GM18867 (cell line): Measurements from ENCODE around the gene PRMT7.

Experiments
- ATAC-seq: cut with Tn5 transposase; IDR thresholded peaks from one replicate; pipeline ENCODE4 v1.9.1; 2021; ENCODE audit warnings: mild to moderate bottlenecking, moderate library complexity; ENCODE audit not compliant: unreplicated experiment

Gene PRMT7

GRCh38 chr16:68387301-68387700, 76.5 kb downstream of the PRMT7 start:
- ATAC-seq, result no peak

GRCh38 chr16:68388124-68388523, 77.3 kb downstream of the PRMT7 start:
- ATAC-seq, result no peak

- no peak for ATAC-seq
These were observed 78.2 kb downstream of the PRMT7 start for GRCh38 chr16:68389006-68389405.

- ATAC-seq, result no peak
These were observed 79.0 kb downstream of the PRMT7 start for GRCh38 chr16:68389750-68390371.

- ATAC-seq, result no peak
These were observed 82.5 kb downstream of the PRMT7 start for GRCh38 chr16:68393333-68393732.

- no peak for ATAC-seq
These were observed 84.5 kb downstream of the PRMT7 start for GRCh38 chr16:68395167-68395786.

GRCh38 chr16:68395815-68396214, 85.0 kb downstream of the PRMT7 start:
- ATAC-seq, result no peak

GRCh38 chr16:68396481-68396880, 85.7 kb downstream of the PRMT7 start:
- ATAC-seq, result no peak

- ATAC-seq, result no peak
These were observed 86.9 kb downstream of the PRMT7 start for GRCh38 chr16:68397710-68398201.

GRCh38 chr16:68399456-68399855, 88.6 kb downstream of the PRMT7 start:
- no peak for ATAC-seq

- no peak for ATAC-seq
These were observed 89.5 kb downstream of the PRMT7 start for GRCh38 chr16:68400083-68400923.

- no peak for ATAC-seq
These were observed 90.2 kb downstream of the PRMT7 start for GRCh38 chr16:68400924-68401460.

GRCh38 chr16:68401871-68402747, 91.3 kb downstream of the PRMT7 start:
- no peak for ATAC-seq

GRCh38 chr16:68402748-68403040, 91.9 kb downstream of the PRMT7 start:
- ATAC-seq, result no peak

GRCh38 chr16:68403177-68403576, 92.4 kb downstream of the PRMT7 start:
- no peak for ATAC-seq

- ATAC-seq, result no peak
These were observed 92.9 kb downstream of the PRMT7 start for GRCh38 chr16:68403704-68404103.

GRCh38 chr16:68404736-68405345, 94.0 kb downstream of the PRMT7 start:
- ATAC-seq, result no peak

GRCh38 chr16:68406458-68407152, 95.8 kb downstream of the PRMT7 start:
- ATAC-seq, result no peak
